HUDEP-2 (cell line): Measurements from ENCODE around the gene ITGAV.

Source experiments
- DNase-seq, 76 experiments: peaks; one replicate each; lab custom pipeline; 2025; ENCODE audit not compliant: unreplicated experiment in 76 of 76; lab: John Stamatoyannopoulos, UW

ITGAV gene

GRCh38 chr2:186714611-186715010 lies 124.8 kb downstream of the ITGAV start:
- no peak for DNase-seq

DNA sequence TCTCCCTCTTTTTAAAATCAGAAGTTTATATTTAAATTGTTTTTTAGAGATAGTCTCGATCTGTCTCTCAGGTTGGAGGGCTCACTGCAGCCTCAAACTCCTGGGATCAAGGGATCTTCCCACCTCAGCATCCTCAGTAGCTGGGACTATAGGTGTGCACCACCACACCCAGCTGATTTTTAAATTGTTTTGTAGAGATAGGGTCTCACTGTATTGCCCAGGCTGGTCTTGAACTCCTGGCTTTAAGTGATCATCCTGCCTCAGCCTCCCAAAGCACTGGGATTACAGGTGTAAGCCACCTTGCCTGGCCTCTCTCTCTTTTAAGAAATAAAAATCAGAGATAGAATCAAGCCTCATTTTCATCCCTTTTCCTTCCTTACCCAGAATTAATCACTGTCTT lies 126.1 kb downstream of the ITGAV start:
- no peak for DNase-seq

- DNase-seq: no peak
These were observed 127.0 kb downstream of the ITGAV start for GRCh38 chr2:186716899-186717298.

DNA sequence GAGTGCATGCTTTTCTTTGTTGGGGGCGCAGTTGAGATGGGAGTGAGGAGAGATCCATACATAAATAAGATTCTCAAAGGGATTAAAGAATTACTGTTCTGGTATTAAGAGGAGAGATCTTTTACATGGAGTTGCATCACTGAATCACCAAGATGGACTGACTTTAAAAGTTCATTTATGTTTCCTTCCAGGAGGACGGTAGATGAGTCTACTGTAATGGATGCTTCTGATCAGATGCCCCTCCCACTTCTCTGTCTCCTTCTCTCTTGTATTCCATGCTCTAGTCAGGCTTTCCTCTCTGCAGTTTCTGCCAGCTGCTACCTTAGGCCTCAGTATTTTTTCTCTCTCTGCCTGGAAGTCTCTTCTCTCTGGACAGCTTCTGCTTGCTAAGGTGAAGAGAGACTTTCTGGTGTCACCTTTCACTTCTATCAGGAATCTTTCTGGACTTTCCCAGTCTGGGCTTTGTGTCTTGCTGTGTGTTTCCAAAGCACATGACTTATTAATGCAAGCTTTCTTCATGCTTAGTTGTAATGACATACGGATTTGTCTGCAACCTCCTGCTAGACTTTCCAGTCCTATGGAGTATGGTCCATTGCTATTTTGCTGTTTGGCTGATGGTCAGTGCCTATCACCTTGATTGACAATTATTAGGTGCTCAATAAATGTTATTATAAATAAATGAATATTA lies 127.6 kb downstream of the ITGAV start:
- DNase-seq: no peak

GRCh38 chr2:186718122-186718521 lies 128.3 kb downstream of the ITGAV start:
- no peak for DNase-seq

GRCh38 chr2:186718903-186719302 lies 129.0 kb downstream of the ITGAV start:
- DNase-seq: no peak

- no peak for DNase-seq
These were observed 132.1 kb downstream of the ITGAV start for GRCh38 chr2:186721956-186722355.

- DNase-seq: no peak
These were observed 134.9 kb downstream of the ITGAV start for GRCh38 chr2:186724736-186725135.

DNA sequence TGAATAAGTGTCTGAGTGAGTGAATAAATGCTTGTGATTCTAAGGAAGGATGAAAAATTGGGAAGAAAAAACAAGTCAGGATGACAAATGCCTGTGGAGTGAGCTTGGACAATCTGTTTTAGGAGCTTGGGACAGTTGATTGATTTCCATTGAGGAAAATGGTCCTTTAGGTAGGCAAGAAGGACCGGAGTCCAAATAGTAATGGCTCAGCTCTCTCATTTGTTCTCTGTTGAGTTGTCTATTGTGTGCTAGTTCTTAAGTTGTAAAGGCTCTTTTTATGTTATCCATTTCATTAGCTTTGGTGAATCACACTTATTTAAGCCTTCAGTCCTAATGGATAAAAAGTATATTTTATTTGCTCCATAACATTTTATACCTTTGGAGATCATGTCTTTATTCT lies 135.9 kb downstream of the ITGAV start:
- no peak for DNase-seq

DNA sequence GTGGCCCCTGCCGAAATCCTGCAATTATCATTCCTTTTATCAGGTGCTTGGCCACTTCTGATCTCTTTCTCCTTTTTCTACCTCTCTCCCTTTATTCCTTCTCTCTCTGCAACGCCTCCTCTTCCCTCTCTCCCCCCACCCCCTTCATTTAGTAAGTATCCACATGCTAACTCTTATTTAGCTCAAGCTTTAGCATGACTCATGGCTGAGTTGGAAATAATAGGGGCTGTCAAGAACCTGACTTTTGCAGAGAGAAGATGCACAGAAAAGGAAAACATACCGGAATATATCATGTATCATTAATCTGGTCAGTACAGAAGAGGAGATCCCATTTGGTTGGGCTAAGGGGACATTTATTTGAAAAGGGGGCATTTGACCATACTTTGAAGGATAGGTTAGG lies 137.1 kb downstream of the ITGAV start:
- no peak for DNase-seq

DNA sequence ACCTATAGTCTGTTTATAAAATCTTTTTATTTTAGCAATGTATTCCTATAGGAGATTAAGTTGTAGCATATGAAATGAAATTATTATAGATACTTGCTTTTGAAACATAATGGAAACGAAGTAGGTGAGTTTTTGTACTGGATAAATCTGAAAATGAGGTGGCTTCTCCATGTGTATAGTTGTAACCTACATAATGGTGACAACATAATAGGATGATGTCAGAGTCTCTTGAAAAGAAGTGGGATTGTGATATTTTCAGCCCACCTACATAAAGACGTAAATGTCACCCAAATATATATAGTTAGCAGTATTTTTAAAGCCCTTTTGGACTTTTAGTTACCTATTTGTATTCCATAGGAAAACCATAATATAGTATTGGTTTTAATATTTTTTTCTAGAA lies 138.8 kb downstream of the ITGAV start:
- DNase-seq: no peak
